PC-9 (cell line): ENCODE measurements around the gene GABRP.

ENCODE experiments used
- EZH2 ChIP-seq: fragments of 200-600 bp; sonication (generic); IDR thresholded peaks from 2 replicates; pipeline ENCODE4 v1.8.0; 2017; ENCODE audit warnings: antibody characterized with exemption, low read depth
- TF ChIP-seq, protein P1 (sequence below): fragments of 200-600 bp; sonication (generic); conservative IDR thresholded peaks from 2 replicates; pipeline ENCODE4 v1.6.1; 2017; ENCODE audit warnings: mixed run types, antibody characterized with exemption, mild to moderate bottlenecking, moderate library complexity

DNA sequence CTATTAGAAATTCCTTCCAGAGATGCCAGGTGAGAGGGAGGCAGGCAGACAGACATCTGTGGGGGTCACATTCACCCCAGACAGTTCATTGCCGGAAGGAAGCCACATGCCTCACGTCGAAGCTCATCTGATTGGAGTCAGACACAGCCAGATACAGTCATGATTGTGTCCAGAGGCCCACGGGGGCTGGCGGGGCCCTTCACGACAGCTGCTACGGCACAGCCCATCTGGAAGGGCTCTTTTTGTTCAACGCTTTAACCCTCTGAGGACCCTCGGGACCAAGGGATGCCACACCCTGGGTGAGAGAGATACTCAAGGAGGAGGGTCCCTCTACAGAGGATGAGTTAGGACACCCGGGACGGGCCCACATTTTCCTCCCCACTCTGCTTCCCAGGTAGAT, 31.9 kb upstream of the GABRP start:
- TF ChIP-seq, protein P1, sequence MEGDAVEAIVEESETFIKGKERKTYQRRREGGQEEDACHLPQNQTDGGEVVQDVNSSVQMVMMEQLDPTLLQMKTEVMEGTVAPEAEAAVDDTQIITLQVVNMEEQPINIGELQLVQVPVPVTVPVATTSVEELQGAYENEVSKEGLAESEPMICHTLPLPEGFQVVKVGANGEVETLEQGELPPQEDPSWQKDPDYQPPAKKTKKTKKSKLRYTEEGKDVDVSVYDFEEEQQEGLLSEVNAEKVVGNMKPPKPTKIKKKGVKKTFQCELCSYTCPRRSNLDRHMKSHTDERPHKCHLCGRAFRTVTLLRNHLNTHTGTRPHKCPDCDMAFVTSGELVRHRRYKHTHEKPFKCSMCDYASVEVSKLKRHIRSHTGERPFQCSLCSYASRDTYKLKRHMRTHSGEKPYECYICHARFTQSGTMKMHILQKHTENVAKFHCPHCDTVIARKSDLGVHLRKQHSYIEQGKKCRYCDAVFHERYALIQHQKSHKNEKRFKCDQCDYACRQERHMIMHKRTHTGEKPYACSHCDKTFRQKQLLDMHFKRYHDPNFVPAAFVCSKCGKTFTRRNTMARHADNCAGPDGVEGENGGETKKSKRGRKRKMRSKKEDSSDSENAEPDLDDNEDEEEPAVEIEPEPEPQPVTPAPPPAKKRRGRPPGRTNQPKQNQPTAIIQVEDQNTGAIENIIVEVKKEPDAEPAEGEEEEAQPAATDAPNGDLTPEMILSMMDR = no peak
- TF ChIP-seq EZH2 = no peak
